HG03280 (cell line): Measurements from ENCODE around the gene MAGEC3.

Experiments
- ATAC-seq: cut with Tn5 transposase; IDR thresholded peaks from one replicate; pipeline ENCODE4 v1.9.1; 2021; ENCODE audit warnings: mild to moderate bottlenecking, moderate library complexity; ENCODE audit not compliant: unreplicated experiment

MAGEC3 gene

DNA sequence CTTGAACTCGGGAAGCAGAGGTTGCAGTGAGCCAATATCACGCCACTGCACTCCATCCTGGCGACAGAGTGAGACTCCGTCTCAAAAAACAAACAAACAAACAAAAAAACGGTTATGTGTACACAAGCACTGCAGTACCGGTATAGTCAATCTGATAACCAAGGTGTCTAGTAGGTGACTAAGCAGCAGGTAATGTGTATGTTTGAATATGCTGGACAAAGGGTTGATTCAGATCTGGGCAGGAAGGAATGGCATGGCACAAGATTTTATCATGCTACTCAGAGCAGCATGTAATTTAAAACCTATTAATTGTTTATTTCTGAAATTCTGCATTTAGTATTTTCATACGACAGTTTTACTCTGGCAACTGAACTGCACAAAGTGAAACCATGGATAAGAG is 107.3 kb downstream of the MAGEC3 start:
- ATAC-seq, result no peak

- no peak for ATAC-seq
Measured at GRCh38 chrX:141947350-141947749, 109.2 kb downstream of the MAGEC3 start.
